Lower leg skin (tissue), 4 donors: ENCODE results near the gene POU2F3. TPM values are rescaled to one million over a fixed set of nuclear protein-coding genes. Genes with fewer than 3 reads are reported as not detected.

Experiments
- DNase-seq, 2 donors: peaks; one replicate each; pipeline ENCODE4 v3.0.0-alpha.2; 2019; ENCODE audit warnings: low spot score in 2 of 2
- H3K4me3 ChIP-seq: fragments of 200-600 bp; sonication (generic); 2 replicates; pipeline ENCODE4 v1.5.1; 2017; ENCODE audit warnings: mild to moderate bottlenecking, low read depth; ENCODE audit not compliant: poor library complexity, severe bottlenecking
- POLR2A ChIP-seq, 2 donors: fragments of 450-650 bp; IDR thresholded peaks; one replicate each; pipeline ENCODE4 v1.6.1; 2016 to 2017; ENCODE audit warnings: antibody characterized with exemption in 2 of 2, mild to moderate bottlenecking in 1 of 2, moderate library complexity in 1 of 2
- intact Hi-C: fragments of 100-400 bp; cut with DNase I; formaldehyde crosslinking; loops from one replicate; pipeline ENCODE4 v1.15.0; 2023; ENCODE audit warnings: low total_unique reads
- total RNA-seq, 4 donors: library from RNA; depleted of rRNA; stranded (reverse); fragments of >200 nt; gene quantifications; one replicate each; pipeline ENCODE4 v1.1.0, GENCODE V29; 2016
- TF ChIP-seq, protein P1 (sequence below), 3 donors: fragments of 450-650 bp; IDR thresholded peaks; one replicate each; pipeline ENCODE4 v1.5.1; 2016; ENCODE audit warnings: antibody characterized with exemption in 3 of 3, mild to moderate bottlenecking in 3 of 3, moderate library complexity in 2 of 3

POU2F3 gene
- total RNA-seq, 4 donors from 2014 or later = 74.1 to 112 (median 103) TPM

DNA sequence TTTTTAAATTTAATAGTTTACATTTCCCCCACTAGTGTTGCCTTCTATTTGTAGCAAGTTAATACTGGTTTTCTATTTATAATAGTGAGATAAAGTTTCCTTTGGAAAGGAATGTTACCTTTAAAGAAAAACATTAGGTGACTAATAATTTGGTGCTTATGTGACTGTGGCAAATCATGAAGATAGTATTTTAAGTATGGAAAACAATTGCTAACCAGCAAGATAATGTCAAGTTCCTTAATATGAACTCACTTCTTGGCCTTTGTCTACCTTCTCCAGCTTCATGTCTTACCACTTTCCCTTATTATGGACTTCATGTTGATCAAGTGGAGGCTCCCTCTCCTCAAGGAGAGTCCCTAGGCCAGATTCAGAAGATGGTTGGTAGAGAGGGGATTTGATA is 123.5 kb downstream of the POU2F3 start:
- no peak for DNase-seq
- intact Hi-C loops = no loop called here
- no peak for TF ChIP-seq POLR2A (IDR thresholded peaks at IDR 0.05)
- TF ChIP-seq, protein P1, sequence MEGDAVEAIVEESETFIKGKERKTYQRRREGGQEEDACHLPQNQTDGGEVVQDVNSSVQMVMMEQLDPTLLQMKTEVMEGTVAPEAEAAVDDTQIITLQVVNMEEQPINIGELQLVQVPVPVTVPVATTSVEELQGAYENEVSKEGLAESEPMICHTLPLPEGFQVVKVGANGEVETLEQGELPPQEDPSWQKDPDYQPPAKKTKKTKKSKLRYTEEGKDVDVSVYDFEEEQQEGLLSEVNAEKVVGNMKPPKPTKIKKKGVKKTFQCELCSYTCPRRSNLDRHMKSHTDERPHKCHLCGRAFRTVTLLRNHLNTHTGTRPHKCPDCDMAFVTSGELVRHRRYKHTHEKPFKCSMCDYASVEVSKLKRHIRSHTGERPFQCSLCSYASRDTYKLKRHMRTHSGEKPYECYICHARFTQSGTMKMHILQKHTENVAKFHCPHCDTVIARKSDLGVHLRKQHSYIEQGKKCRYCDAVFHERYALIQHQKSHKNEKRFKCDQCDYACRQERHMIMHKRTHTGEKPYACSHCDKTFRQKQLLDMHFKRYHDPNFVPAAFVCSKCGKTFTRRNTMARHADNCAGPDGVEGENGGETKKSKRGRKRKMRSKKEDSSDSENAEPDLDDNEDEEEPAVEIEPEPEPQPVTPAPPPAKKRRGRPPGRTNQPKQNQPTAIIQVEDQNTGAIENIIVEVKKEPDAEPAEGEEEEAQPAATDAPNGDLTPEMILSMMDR (IDR thresholded peaks at IDR 0.05) = no peak
- no peak overlapping the region for H3K4me3 ChIP-seq

DNA sequence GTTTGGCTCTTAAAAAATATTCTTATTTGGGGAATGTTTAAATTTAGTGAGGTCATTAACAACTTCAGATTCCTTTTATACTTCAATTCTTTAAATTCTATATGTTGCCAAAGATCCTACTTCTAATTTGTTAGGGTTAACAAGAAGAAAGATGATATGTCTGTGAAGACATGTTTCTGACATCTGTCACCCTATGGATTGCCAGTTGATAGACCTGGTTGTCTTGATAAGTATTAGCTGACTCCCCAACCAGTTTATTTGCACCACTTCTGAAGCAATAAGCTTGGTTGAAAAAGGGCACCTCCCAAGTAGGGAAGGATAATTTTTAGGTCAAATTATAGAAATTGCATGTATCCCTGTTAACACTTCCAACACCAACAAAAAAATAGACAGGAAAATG is 125.6 kb downstream of the POU2F3 start:
- H3K4me3 ChIP-seq = no peak overlapping the region
- intact Hi-C loops = no loop called here
- no peak for DNase-seq
- TF ChIP-seq POLR2A (IDR thresholded peaks at IDR 0.05) = no peak
- TF ChIP-seq, protein P1 (IDR thresholded peaks at IDR 0.05) = no peak

Other genes with a start within 250 kb of the POU2F3 start
- gene TRIM29, start 102.0 kb upstream of the POU2F3 start, total RNA-seq = 1,000 to 10,000 TPM; 1,092 to 1,522 (median 1,226) TPM
- gene OAF, start 29.1 kb upstream of the POU2F3 start, total RNA-seq = 10 to 100 TPM in 2 of 4 donors, 1 to 10 TPM in 2; 3.0 to 15.4 (median 9.1) TPM
- 1 to 10 TPM in 3 of 4 donors, under 1 TPM in 1; 0.72 to 1.7 (median 1.5) TPM for gene TLCD5, start 85.2 kb downstream of the POU2F3 start, total RNA-seq
- 100 to 1,000 TPM; 124 to 153 (median 132) TPM for gene ARHGEF12, start 96.3 kb downstream of the POU2F3 start, total RNA-seq